OCI-M2 (cell line): ENCODE data around the gene BEGAIN.
"Not testable (repeated sequence)": the region's sequence is repeated elsewhere in the genome, so short reads cannot be mapped to it uniquely, and the experiment has no call there.

Source experiments
- DNase-seq: peaks from one replicate; lab custom pipeline; 2025; ENCODE audit not compliant: unreplicated experiment; lab: John Stamatoyannopoulos, UW

Gene BEGAIN

GRCh38 chr14:100526632-100527031, 60.6 kb downstream of the BEGAIN start:
- DNase-seq: no peak

GRCh38 chr14:100526057-100526456, 61.2 kb downstream of the BEGAIN start:
- no peak for DNase-seq

GRCh38 chr14:100525615-100526014, 61.6 kb downstream of the BEGAIN start:
- no peak for DNase-seq

DNA sequence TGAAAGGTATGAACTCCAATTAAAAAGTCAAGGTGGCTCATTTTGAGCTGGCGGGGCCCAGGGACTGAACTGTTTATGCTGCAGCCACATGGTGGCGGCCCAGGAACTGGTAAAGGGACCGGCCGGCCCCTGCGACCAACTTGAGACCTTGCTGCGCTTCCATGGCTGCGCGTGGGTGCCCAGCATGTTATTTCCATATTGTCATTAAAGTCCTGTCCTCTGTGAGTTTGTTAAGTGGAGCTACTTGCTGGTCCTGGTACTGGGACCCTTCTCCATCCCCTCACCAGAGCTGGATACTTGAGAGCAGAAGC, 62.3 kb downstream of the BEGAIN start:
- DNase-seq: no peak

GRCh38 chr14:100524233-100524932, 62.8 kb downstream of the BEGAIN start:
- no peak for DNase-seq

DNA sequence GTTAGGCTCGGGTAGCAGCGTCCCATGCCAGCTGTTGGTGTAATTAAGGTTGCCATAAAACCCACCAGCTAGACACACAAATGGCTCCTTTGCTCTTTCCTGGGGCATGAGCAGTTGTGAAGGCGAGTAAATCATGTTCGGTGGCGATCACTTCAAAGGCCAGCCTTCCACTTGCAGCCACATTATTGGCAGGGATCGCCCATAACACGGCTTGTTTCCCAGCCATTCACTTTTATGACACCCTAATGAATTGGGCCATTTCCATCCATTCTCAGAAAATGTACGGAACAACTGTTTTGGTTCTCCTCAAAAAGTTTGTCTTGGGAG, 63.4 kb downstream of the BEGAIN start:
- no peak for DNase-seq

GRCh38 chr14:100523131-100523842, 63.9 kb downstream of the BEGAIN start:
- no peak for DNase-seq

DNA sequence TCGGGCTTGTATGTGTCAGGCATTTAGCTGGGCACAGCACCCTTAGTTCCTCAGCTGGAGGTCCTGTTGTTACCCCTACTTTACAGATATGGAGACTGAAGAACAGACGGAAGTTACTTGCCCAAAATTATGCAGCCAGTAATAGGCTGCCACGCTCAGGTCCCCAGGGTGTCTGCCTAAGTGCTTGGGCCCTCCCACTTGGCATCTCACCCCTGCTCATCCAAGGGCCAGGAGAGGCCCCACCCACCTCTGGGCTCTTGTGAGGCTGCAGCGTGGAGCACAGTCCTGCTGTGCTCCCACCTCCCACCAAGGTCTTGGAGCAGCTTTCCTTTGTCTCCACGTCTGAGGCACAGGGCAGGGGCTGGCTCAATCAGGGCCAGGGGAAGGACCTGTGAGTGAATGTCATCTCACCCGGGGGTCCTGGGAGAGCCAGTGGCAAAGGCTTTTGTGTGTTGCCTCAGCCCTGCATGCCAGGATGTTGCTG, 64.6 kb downstream of the BEGAIN start:
- no peak for DNase-seq

DNA sequence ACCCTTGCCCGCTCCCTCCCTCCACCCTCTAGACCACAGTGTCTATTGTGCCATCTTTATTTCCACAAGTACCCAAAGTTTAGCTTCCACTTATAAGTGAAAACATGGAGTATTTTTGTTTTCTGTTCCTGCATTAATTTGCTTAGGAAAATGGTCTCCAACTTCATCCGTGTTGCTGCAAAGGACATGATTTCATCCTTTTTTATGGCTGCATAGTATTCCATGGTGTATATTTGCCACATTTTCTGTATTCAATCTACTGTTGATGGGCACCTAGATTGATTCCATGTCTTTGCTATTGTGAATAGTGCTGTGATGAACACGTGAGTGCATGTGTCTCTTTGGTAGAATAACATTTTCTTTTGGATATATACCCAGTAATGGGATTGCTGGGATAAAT, 81.2 kb downstream of the BEGAIN start:
- not testable (repeated sequence) for DNase-seq

DNA sequence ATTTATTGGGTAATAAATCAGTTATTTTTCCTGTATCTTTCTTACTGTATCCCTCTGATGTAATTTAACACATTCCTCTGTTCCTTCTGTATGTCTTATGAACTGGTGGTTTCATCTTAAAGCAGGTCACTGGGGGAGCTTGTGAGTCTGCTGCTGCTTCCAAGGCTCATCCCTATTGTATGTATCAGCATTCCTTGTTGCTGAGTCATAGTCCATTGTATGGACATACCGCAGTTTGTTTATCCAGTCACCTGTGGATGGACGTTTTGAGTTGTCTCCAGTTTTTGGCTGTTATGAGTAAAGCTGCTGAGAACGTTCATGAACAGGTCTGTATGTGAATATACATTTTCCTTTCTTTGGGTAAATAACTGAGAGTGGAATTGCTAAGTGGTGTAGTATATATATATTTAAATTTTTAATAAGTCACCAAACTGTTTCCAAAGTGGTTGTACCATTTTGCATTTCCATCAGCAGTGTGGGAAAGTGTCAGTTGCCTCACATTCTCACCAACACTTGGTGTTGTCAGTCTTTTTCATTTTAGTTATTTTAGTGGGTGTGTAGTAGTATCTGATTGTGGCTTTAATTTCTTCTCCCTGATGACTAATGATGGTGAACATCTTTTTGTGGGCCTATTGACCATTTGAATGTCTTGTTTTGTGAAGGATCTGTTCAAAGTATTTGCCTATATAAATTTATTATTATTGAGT, 82.7 kb downstream of the BEGAIN start:
- DNase-seq: no peak

GRCh38 chr14:100503251-100503650, 84.0 kb downstream of the BEGAIN start:
- DNase-seq: no peak

DNA sequence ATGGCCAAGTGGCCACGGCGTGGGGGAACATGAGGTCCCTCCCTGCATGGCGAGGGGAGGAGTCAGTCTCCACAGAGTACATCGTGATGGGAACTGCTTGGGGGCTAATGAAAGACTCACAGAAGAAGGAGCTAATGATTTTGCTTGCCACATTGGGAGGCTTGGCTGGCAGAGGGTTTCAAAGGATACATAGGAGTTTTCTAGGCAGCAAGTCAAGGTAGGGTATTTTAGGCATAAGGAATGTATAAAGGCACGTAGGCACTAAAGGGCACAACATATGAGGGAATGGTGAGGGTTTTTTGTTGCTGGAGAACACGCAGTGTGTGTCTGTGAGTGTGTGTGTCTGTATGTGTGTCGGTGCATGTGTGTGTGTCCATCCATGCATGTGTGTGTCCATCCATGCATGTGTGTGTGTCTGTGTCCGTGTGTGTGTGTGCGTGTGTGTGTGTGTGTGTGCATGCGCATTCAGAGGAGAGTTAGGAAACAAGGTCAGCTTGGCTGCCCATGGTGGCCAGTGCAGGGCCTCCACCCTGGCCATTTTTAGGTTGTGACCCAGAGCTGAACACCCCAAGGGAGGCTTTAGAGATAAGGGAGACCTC, 84.5 kb downstream of the BEGAIN start:
- DNase-seq: no peak

- no peak for DNase-seq
Observed at GRCh38 chr14:100500128-100500527, 87.1 kb downstream of the BEGAIN start.

GRCh38 chr14:100498068-100498467, 89.1 kb downstream of the BEGAIN start:
- DNase-seq: no peak

DNA sequence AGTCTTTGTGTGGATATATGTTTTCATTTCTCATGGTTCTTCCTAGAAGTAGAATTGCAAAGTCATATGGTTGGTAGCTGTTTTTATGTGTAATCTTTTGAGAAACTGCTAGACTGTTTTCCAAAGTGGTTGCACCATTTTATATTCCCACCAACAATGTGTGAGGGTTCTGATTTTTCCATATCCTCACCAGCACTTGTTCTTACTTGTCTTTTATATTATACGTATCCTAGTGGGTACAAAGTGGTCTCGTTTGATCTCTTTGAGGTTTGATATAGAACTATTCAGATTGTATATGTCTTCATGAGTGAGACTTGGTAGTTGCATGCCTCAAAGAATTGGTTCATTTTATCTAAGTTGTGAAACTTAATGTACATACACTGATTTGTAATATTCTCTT, 91.3 kb downstream of the BEGAIN start:
- DNase-seq: no peak

GRCh38 chr14:100494645-100495044, 92.6 kb downstream of the BEGAIN start:
- DNase-seq: no peak

DNA sequence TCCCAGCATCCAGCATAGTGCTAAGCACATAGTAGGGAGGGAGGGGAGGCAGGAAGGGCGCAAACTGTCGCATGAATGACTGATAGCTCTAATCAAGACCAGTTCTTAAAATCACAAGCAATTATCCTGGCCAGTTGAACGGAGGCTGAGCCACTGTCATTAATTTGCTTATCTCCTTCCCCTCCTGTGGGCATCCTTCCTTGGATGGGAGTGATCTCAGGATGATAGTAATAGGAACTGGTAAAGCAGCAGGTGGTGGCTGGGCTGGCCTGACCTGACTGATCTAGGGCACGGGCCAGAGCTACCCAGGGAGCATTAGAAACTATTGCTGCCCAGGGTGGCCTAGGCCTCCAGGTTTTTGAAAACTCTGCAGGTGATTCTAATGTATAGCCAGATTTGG, 97.0 kb downstream of the BEGAIN start:
- DNase-seq: no peak

- DNase-seq: no peak
Observed at GRCh38 chr14:100488057-100488456, 99.2 kb downstream of the BEGAIN start.

GRCh38 chr14:100487304-100487703, 99.9 kb downstream of the BEGAIN start:
- no peak for DNase-seq
